Adrenal gland (tissue), 5 donors: Measurements from ENCODE around the gene RXRB.

ENCODE experiments used
- CTCF ChIP-seq, 6 experiments: fragments of 450-650 bp in 4 of 6; fragments of 200-600 bp in 2 of 6; sonication (generic) in 1 of 6; IDR thresholded peaks; 1 replicate in 5 of 6; 2 replicates in 1 of 6; pipeline versions ENCODE4 v1.5.1 to v1.8.0; 2016 to 2021; ENCODE audit warnings: antibody characterized with exemption in 6 of 6, mild to moderate bottlenecking in 2 of 6, moderate library complexity in 1 of 6
- POLR2A ChIP-seq, 2 donors: fragments of 450-650 bp; IDR thresholded peaks; one replicate each; pipeline ENCODE4 v1.6.1; 2017; ENCODE audit warnings: antibody characterized with exemption in 2 of 2, mild to moderate bottlenecking in 2 of 2, moderate library complexity in 1 of 2
- donor health status: DM: no; HTN: no; CAD: no.

DNA sequence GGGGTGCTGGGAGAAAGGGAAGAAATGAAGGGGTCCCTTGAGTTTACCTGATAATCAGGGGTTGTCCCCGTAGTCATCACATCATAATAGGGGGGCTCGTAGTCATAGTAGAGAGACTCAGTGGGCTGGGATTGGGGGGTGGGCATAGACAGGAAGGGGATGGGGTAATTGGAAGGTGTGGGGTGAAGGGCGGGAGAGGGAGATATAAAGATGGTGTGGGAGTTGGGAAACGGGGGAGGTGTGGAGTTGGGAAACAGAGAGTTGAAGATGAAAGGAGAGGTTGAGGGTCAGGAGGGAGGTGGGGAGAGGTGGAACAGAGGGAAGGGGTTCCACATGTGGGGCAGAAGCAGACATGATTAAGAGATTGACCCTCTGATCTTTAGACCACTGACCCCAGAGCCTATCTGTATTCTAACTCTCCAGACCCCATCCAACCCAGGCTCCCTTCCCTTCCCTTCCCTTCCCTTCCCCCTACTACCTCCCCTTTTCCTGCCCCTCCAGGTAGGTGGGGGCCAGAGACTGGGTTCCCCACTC is 14.7 kb downstream of the RXRB start:
- TF ChIP-seq CTCF (IDR thresholded peaks at IDR 0.05) (no peak), POLR2A (IDR thresholded peaks at IDR 0.05) (no peak)
